NCI-H1417 (cell line): ENCODE results near the gene PTPRK.

ENCODE experiments used
- DNase-seq, 3 experiments: peaks; one replicate each; lab custom pipeline; 2025; lab: John Stamatoyannopoulos, UW

PTPRK gene

GRCh38 chr6:128246472-128247260 is 273.7 kb downstream of the PTPRK start:
- DNase-seq: no peak

GRCh38 chr6:128244751-128245405 is 275.5 kb downstream of the PTPRK start:
- no peak for DNase-seq

GRCh38 chr6:128242765-128243403 is 277.5 kb downstream of the PTPRK start:
- no peak for DNase-seq

GRCh38 chr6:128241216-128241615 is 279.2 kb downstream of the PTPRK start:
- DNase-seq: no peak

- DNase-seq: peak in 1 of 3 experiments; percentile 15
Observed at GRCh38 chr6:128240024-128240428, 280.4 kb downstream of the PTPRK start.

GRCh38 chr6:128239146-128239545 is 281.3 kb downstream of the PTPRK start:
- DNase-seq: no peak

GRCh38 chr6:128238225-128238624 is 282.2 kb downstream of the PTPRK start:
- no peak for DNase-seq

GRCh38 chr6:128235556-128235955 is 284.8 kb downstream of the PTPRK start:
- peak in 1 of 3 experiments; percentile 3 for DNase-seq

GRCh38 chr6:128233531-128233930 is 286.9 kb downstream of the PTPRK start:
- no peak for DNase-seq

GRCh38 chr6:128230267-128230989 is 290.0 kb downstream of the PTPRK start:
- DNase-seq: no peak

- DNase-seq: no peak
Observed at GRCh38 chr6:128225612-128226011, 294.8 kb downstream of the PTPRK start.

GRCh38 chr6:128216917-128217316 is 303.5 kb downstream of the PTPRK start:
- DNase-seq: no peak

GRCh38 chr6:128209771-128210170 is 310.6 kb downstream of the PTPRK start:
- DNase-seq: no peak

GRCh38 chr6:128208851-128209580 is 311.4 kb downstream of the PTPRK start:
- no peak for DNase-seq

GRCh38 chr6:128208078-128208477 is 312.3 kb downstream of the PTPRK start:
- DNase-seq: no peak

- peak in 2 of 3 experiments; percentile 8 to 43 for DNase-seq
Observed at GRCh38 chr6:128206610-128207426, 313.6 kb downstream of the PTPRK start.

GRCh38 chr6:128204616-128205015 is 315.8 kb downstream of the PTPRK start:
- no peak for DNase-seq

GRCh38 chr6:128202169-128202765 is 318.1 kb downstream of the PTPRK start:
- DNase-seq: no peak

GRCh38 chr6:128200789-128201188 is 319.6 kb downstream of the PTPRK start:
- DNase-seq: no peak

- DNase-seq: no peak
Observed at GRCh38 chr6:128199461-128199860, 320.9 kb downstream of the PTPRK start.
